Measurements from ENCODE around the gene ACTR1A. TPM values are rescaled to one million over a fixed set of nuclear protein-coding genes. Genes with fewer than 3 reads are reported as not detected.

Gene ACTR1A
- total RNA-seq, 4 donors from 2014 or later = 77.7 to 131 (median 106) TPM

DNA sequence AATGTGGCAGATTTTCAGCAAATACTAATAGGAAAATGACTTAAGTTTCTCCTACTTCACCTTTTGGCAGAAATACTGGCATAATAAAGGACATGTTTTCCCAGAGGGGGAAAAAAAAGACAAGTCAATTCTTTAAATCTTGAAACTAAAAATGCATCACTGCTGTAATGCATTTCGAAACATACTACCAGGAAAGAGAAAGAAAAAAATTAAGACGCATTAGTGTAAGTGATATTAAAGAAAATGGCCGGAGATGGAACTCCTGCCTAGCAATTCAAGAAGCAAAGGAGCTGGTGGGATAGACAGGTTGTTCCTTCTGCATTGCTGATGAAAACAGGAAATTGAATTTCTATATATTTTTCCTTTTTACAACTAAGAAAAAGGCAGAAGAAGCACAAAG, 3.2 kb downstream of the ACTR1A start:
- no peak overlapping the region for H3K4me3 ChIP-seq (ENCODE audit: low read depth, poor library complexity, severe bottlenecking)
- intact Hi-C loops (cut with DNase I; ENCODE audit: low total_unique reads) = no loop called here
- no peak for DNase-seq (ENCODE audit: low spot score in 2 of 2)
- WGBS, 2 donors = 85 to 90% methylated on average over 3 of the region's 3 CpGs
- TF ChIP-seq, protein P1, sequence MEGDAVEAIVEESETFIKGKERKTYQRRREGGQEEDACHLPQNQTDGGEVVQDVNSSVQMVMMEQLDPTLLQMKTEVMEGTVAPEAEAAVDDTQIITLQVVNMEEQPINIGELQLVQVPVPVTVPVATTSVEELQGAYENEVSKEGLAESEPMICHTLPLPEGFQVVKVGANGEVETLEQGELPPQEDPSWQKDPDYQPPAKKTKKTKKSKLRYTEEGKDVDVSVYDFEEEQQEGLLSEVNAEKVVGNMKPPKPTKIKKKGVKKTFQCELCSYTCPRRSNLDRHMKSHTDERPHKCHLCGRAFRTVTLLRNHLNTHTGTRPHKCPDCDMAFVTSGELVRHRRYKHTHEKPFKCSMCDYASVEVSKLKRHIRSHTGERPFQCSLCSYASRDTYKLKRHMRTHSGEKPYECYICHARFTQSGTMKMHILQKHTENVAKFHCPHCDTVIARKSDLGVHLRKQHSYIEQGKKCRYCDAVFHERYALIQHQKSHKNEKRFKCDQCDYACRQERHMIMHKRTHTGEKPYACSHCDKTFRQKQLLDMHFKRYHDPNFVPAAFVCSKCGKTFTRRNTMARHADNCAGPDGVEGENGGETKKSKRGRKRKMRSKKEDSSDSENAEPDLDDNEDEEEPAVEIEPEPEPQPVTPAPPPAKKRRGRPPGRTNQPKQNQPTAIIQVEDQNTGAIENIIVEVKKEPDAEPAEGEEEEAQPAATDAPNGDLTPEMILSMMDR (IDR thresholded peaks at IDR 0.05) = no peak
- TF ChIP-seq POLR2A (IDR thresholded peaks at IDR 0.05) = no peak

DNA sequence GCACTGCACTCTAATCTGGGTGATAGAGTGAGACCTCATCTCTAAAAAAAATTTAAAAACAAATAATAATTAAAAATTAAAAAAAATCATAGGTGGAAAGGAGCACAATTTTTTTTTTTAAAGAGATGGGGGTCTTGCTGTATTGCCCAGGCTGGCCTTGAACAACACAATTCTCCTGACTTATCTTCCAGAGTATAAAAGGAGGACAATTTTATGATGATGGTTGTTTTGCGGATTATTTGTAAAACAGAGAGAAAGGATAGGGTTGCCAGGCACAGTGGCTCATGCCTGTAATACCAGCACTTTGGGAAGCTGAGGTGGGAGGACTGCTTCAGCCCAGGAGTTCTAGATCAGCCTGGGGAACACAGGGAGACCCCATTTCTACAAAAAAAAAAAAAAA, 5.0 kb downstream of the ACTR1A start:
- H3K4me3 ChIP-seq (ENCODE audit: low read depth, poor library complexity, severe bottlenecking) = no peak overlapping the region
- DNase-seq (ENCODE audit: low spot score in 2 of 2) = no peak
- 93 to 100% methylated on average over 1 of the region's 1 CpG for WGBS, 2 donors
- TF ChIP-seq, protein P1 (IDR thresholded peaks at IDR 0.05) = no peak
- no peak for TF ChIP-seq POLR2A (IDR thresholded peaks at IDR 0.05)
- intact Hi-C loops (cut with DNase I; ENCODE audit: low total_unique reads) = no loop called here

DNA sequence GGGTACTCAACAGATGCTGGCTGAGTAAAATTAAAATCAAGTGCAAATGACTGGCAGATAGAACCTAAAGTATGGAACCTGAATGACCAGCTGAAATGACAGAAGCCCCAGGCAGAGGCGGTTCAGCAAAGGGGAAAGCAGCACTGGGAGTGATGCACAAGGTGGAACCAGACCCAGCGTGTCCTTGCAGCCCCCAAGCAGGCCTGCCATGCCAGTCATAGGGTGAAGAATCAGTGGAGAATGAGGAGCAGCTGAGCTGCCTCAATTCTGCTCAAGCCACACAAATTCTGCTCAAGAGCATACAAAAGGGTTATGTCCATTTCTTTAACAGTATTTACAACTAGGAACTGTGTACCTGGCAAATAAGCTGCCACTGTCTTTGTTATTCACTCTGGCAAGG, 8.7 kb downstream of the ACTR1A start:
- no peak overlapping the region for H3K4me3 ChIP-seq (ENCODE audit: low read depth, poor library complexity, severe bottlenecking)
- 44 to 51% methylated on average over 2 of the region's 2 CpGs for WGBS, 2 donors
- DNase-seq (ENCODE audit: low spot score in 2 of 2) = no peak
- intact Hi-C loops (cut with DNase I; ENCODE audit: low total_unique reads) = no loop called here
- TF ChIP-seq POLR2A (IDR thresholded peaks at IDR 0.05) = no peak
- TF ChIP-seq, protein P1 (IDR thresholded peaks at IDR 0.05) = no peak

DNA sequence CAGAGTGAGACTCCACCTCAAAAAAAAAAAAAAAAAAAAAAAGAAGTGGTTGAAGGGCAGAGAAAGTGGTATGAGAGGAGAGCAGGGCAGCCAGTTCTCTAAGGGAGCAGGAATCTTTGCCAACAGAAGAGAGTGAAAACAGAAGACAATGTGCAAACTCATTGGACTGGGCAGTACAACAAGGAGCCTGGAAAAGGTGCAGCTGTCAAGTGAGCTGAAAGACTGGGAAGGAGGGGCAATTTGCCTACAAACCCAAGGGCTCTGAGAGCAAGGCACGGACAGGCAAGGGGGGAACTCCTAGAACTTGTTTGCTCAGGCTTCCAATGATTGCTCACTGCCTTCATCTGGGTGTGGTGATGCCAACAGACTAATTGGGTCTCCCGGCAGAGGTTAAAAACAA, 9.5 kb downstream of the ACTR1A start:
- DNase-seq (ENCODE audit: low spot score in 2 of 2) = no peak
- TF ChIP-seq POLR2A (IDR thresholded peaks at IDR 0.05) = no peak
- TF ChIP-seq, protein P1 (IDR thresholded peaks at IDR 0.05) = no peak
- 26 to 38% methylated on average over 2 of the region's 2 CpGs for WGBS, 2 donors
- H3K4me3 ChIP-seq (ENCODE audit: low read depth, poor library complexity, severe bottlenecking) = no peak overlapping the region
- intact Hi-C loops (cut with DNase I; ENCODE audit: low total_unique reads) = no loop called here

DNA sequence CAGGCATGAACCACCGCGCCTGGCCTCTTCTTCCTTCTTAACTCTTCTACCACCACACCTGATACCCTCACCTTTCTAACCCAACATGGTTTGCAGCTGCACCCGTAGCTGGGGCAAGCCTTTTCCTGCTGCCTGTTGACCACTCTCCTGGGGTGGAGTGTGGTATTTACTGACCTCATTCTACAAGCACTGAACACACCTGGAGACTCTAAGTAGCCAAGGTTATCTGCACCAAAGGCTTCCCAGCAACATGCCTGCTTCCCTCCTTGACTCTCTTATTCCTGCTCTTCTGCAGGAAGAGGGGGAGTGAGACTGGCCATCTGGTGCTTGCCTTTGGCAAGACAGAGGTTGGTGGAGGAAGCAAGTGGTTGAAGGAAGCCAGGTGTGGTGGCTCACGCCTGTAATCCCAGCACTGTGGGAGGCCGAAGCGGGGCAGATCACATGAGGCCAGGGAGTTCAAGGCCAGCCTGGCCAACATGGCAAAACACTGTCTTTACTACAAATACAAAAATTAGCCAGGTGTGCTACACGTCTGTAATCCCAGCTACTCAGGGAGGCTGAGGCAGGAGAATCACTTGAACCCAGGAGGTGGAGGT, 10.1 kb downstream of the ACTR1A start:
- TF ChIP-seq, protein P1 (IDR thresholded peaks at IDR 0.05) = no peak
- TF ChIP-seq POLR2A (IDR thresholded peaks at IDR 0.05) = no peak
- intact Hi-C loops (cut with DNase I; ENCODE audit: low total_unique reads) = no loop called here
- H3K4me3 ChIP-seq (ENCODE audit: low read depth, poor library complexity, severe bottlenecking) = no peak overlapping the region
- no peak for DNase-seq (ENCODE audit: low spot score in 2 of 2)
- WGBS, 2 donors = 88 to 90% methylated on average over 7 of the region's 7 CpGs

DNA sequence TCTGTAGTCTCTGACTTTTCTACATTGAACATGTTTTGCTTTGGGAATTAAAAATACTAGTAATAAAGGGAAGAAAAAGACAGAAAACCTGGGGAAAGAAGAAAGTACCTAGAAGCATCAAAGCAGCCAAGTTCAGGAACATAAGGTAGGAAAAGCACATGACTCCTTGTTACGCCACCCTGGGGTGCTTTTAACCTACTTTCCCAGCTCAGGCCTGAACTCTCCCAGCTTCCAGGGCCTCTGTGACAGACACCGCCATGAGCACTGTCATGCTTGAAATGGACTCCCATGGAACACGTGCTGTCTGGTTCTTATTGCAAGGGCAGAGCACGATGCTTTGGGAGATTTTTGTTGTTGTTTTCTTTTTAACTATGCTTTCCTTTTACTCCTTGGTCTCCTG, 11.4 kb downstream of the ACTR1A start:
- 77 to 82% methylated on average over 4 of the region's 4 CpGs for WGBS, 2 donors
- DNase-seq (ENCODE audit: low spot score in 2 of 2) = no peak
- TF ChIP-seq, protein P1 (IDR thresholded peaks at IDR 0.05) = no peak
- TF ChIP-seq POLR2A (IDR thresholded peaks at IDR 0.05) = no peak
- intact Hi-C loops (cut with DNase I; ENCODE audit: low total_unique reads) = no loop called here
- no peak overlapping the region for H3K4me3 ChIP-seq (ENCODE audit: low read depth, poor library complexity, severe bottlenecking)
